Measurements from ENCODE around the gene BLID.

DNA sequence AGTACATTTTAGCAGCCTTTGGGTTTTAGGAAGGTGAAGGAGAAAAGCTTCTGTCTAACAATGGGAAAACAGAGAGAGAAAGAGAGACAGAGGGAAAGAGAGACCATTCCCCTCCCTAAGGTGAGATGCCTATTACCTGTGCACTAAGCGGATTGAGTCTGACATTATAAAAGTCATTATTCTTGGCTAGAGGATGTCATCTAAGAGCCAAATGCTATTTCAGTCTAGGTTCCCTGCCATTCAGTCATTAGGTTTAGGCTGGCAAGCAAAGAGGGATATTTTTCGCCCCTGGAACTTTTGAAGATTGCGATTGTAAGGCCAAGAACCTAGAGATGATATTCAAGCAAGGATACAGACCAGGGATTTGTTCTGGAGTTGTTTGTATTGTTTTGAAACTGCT is 7.2 kb downstream of the BLID start:
- no peak for TF ChIP-seq TCF7L2 (IDR thresholded peaks at IDR 0.05; ENCODE audit: borderline replicate concordance, low read depth, low read length)
- no peak for TF ChIP-seq ZNF184 (tag by site-specific recombination; IDR thresholded peaks at IDR 0.05)
